ENCODE data around the gene ZDHHC14.

DNA sequence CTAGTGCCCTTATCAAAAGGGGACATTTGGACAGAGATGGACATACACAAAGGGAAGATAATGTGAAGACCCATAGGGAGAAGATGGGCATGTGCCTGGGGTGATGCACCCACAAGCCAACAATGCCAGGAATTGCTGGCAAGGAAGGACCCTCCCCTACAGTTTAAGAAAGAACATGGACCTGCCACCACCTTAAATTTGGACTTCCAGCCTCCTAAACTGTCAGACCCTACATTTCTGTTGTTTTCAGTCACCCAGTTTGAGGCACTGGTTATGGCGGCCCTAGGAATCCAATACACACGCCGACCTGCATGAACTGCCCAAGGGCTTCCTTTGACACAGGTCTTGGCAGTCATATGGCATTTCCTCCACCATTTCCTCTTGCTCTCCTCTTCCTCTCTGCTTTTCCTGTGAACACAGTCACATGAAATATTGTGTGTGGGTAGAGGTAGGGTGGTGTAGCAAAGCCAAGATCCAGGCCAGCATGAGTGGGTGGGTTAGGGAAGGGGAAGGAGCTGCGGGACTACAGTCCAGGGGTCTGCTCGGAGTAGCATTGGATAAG, 115.6 kb downstream of the ZDHHC14 start:
- TF ChIP-seq, protein P1, sequence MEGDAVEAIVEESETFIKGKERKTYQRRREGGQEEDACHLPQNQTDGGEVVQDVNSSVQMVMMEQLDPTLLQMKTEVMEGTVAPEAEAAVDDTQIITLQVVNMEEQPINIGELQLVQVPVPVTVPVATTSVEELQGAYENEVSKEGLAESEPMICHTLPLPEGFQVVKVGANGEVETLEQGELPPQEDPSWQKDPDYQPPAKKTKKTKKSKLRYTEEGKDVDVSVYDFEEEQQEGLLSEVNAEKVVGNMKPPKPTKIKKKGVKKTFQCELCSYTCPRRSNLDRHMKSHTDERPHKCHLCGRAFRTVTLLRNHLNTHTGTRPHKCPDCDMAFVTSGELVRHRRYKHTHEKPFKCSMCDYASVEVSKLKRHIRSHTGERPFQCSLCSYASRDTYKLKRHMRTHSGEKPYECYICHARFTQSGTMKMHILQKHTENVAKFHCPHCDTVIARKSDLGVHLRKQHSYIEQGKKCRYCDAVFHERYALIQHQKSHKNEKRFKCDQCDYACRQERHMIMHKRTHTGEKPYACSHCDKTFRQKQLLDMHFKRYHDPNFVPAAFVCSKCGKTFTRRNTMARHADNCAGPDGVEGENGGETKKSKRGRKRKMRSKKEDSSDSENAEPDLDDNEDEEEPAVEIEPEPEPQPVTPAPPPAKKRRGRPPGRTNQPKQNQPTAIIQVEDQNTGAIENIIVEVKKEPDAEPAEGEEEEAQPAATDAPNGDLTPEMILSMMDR (IDR thresholded peaks at IDR 0.05) = no peak
- TF ChIP-seq POLR2A (IDR thresholded peaks at IDR 0.05) = no peak

Measured in Peyer's patch (tissue), 4 donors.